Caco-2 (cell line): Measurements from ENCODE around the gene CDK10. TPM values are rescaled to one million over a fixed set of nuclear protein-coding genes. Genes with fewer than 3 reads are reported as not detected.

Experiments
- BruUV-seq: library from RNA; stranded (reverse); fragments of 400-500 nt; replicated peaks from 2 replicates; lab custom pipeline; 2021; lab: Mats Ljungman, UMichigan
- CTCF ChIA-PET: fragments of 300-600 bp; sonication (Branson Sonifier 250); formaldehyde crosslinking; loops from one replicate; lab custom pipeline; 2022; ENCODE audit warnings: antibody characterized with exemption; lab: Charles Lee
- POLR2A ChIA-PET: fragments of 300-600 bp; sonication (Branson Sonifier 250); formaldehyde crosslinking; loops from one replicate; lab custom pipeline; 2022; ENCODE audit warnings: antibody characterized with exemption; lab: Charles Lee
- DNase-seq, 2 experiments: peaks; one replicate each; pipeline versions ENCODE4 v3.0.0 to v3.0.0-alpha.2; 2020 to 2022
- H3K27me3 ChIP-seq: replicated peaks from 2 replicates; pipeline ENCODE4 v1.6.0; 2011; ENCODE audit warnings: low read length; ENCODE audit not compliant: control insufficient read depth, insufficient read depth
- H3K36me3 ChIP-seq: 2 replicates; pipeline ENCODE4 v1.5.1; 2011; ENCODE audit warnings: low read length; ENCODE audit not compliant: control insufficient read depth, insufficient read depth
- H3K4me1 ChIP-seq: fragments of 250-450 bp; sonication (Bioruptor Pico); 2 replicates; pipeline ENCODE4 v1.5.1; 2020; ENCODE audit warnings: mild to moderate bottlenecking
- H3K4me3 ChIP-seq: 2 replicates; pipeline ENCODE4 v1.5.1; 2011; ENCODE audit warnings: low read depth, mild to moderate bottlenecking, control low read depth, low read length
- H3K9me3 ChIP-seq: fragments of 250-450 bp; sonication (Bioruptor Pico); 2 replicates; pipeline ENCODE4 v1.5.1; 2020; ENCODE audit warnings: mild to moderate bottlenecking, moderate library complexity
- H3K27ac Mint-ChIP-seq: one replicate; pipeline ENCODE4 v1.8.0; 2022; ENCODE audit warnings: mixed read lengths; ENCODE audit not compliant: unreplicated experiment
- H3K27me3 Mint-ChIP-seq: one replicate; pipeline ENCODE4 v1.8.0; 2022; ENCODE audit warnings: mixed read lengths; ENCODE audit not compliant: insufficient read depth, unreplicated experiment
- H3K36me3 Mint-ChIP-seq: one replicate; pipeline ENCODE4 v1.8.0; 2022; ENCODE audit warnings: mild to moderate bottlenecking, mixed read lengths; ENCODE audit not compliant: insufficient read depth, unreplicated experiment
- H3K4me1 Mint-ChIP-seq: one replicate; pipeline ENCODE4 v1.8.0; 2022; ENCODE audit warnings: low read depth, mixed read lengths; ENCODE audit not compliant: unreplicated experiment
- H3K4me3 Mint-ChIP-seq: one replicate; pipeline ENCODE4 v1.8.0; 2022; ENCODE audit warnings: mild to moderate bottlenecking, moderate library complexity, mixed read lengths; ENCODE audit not compliant: unreplicated experiment
- H3K9me3 Mint-ChIP-seq: one replicate; pipeline ENCODE4 v1.8.0; 2022; ENCODE audit warnings: mixed read lengths; ENCODE audit not compliant: unreplicated experiment
- CTCF ChIP-seq, 2 experiments: fragments of 200-600 bp in 1 of 2; IDR thresholded peaks; 1 replicate in 1 of 2; 2 replicates in 1 of 2; pipeline versions ENCODE4 v1.5.1 to v1.8.0; 2011 to 2022; ENCODE audit warnings: antibody characterized with exemption in 1 of 2, control low read depth in 1 of 2, inconsistent platforms in 1 of 2, low read depth in 1 of 2, low read length in 1 of 2, mild to moderate bottlenecking in 1 of 2, moderate library complexity in 1 of 2; ENCODE audit not compliant: insufficient read depth in 1 of 2, severe bottlenecking in 1 of 2, unreplicated experiment in 1 of 2
- intact Hi-C: fragments of 100-400 bp; cut with micrococcal nuclease; formaldehyde crosslinking; loops from one replicate; pipeline ENCODE4 v1.10.0; 2022; ENCODE audit not compliant: unreplicated experiment
- total RNA-seq: library from RNA; stranded (reverse); gene quantifications from 2 replicates; pipeline ENCODE4 v1.2.3, GENCODE V29; 2022

The CDK10 gene
- total RNA-seq, 1 experiment from 2014 or later = 135 TPM

DNA sequence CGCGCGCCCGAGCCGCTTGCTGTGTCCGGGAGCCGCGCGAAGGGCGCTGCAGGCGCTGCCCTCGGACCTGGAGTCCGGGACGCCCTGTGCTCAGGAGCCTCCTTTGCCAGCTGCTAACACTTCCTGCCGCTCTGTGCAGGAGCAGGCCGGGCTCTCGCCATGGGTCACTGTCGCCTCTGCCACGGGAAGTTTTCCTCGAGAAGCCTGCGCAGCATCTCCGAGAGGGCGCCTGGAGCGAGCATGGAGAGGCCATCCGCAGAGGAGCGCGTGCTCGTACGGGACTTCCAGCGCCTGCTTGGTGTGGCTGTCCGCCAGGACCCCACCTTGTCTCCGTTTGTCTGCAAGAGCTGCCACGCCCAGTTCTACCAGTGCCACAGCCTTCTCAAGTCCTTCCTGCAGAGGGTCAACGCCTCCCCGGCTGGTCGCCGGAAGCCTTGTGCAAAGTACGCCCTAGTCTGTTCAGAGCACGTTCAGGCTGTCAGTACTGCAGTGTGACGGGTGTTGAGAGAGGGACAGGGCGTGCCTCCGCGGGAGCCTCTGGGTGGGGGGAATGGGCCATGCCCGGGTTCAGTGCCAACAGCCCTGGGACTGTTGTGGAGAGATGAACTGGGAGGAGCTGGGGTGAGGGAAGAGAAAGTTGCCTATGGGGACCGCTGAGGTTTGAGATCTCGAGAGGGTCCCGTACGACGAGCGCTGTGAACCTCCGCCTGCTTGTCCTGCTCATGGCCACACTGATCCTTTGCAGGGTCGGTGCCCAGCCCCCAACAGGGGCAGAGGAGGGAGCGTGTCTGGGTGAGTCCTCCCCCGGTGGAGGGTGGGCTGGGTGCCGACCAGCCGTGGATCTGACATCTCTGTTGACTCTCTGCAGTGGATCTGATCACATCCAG, 36.1 kb downstream of the CDK10 start:
- no peak for TF ChIP-seq CTCF (IDR thresholded peaks at IDR 0.05; ENCODE audit: insufficient read depth in 1 of 2, low read depth in 1 of 2, low read length in 1 of 2, severe bottlenecking in 1 of 2, unreplicated experiment in 1 of 2)
- Histone ChIP-seq H3K4me3 (peak overlapping the region; percentile 58), H3K9me3 (no peaks in the 10 kb centered on the region), H3K36me3 (peaks cover 6% of the 10 kb centered on the region), H3K4me1 (peaks cover 25% of the 10 kb centered on the region), H3K27me3 (no peaks in the 10 kb centered on the region)
- H3K27me3 Mint-ChIP-seq = no peaks in the 10 kb centered on the region
- CTCF ChIA-PET = no interaction called here
- peak overlapping the region; percentile 83 for H3K27ac Mint-ChIP-seq
- peak overlapping the region; percentile 80 for H3K4me3 Mint-ChIP-seq
- intact Hi-C loops = no loop called here
- H3K36me3 Mint-ChIP-seq = peaks cover 71% of the 10 kb centered on the region
- peaks cover 23% of the 10 kb centered on the region for H3K4me1 Mint-ChIP-seq
- POLR2A ChIA-PET = no interaction called here
- DNase-seq = no peak
- TSS peak; percentile 9 for BruUV-seq
- H3K9me3 Mint-ChIP-seq = no peaks in the 10 kb centered on the region

DNA sequence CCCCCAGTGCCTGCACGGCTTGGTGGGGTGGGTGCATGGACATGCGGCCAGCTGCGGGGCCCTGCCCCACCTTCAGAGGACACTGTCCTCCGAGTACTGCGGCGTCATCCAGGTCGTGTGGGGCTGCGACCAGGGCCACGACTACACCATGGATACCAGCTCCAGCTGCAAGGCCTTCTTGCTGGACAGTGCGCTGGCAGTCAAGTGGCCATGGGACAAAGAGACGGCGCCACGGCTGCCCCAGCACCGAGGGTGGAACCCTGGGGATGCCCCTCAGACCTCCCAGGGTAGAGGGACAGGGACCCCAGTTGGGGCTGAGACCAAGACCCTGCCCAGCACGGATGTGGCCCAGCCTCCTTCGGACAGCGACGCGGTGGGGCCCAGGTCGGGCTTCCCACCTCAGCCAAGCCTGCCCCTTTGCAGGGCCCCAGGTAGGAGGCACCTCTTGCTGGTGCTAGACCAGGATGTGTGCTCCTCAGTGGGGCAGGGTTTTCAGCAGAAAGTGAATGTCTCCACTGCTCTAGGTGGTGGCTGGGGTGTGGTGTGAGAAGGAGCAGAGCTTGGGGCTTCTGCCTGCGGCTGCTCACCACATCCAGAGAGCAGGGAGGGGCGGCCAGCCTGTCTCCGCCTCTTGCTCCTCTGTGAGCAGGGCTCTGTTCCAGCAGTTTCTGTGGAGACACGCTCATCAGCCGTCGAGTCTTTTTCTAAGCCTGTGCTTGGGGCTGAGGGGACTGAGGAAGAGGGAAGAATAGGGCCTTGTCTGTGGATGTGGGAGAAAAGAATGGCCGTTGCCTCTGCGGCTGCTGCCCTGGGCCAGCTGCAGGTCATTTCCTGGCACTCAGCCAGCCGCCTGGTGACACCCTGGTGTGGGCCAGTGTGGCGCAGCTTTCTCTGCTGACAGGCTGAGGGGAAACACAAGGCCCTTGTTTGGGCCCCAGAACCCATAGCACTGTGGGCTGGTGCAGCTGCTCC, 37.1 kb downstream of the CDK10 start:
- Mint-ChIP-seq H3K4me3 (peak overlapping the region; percentile 80), H3K9me3 (no peaks in the 10 kb centered on the region), H3K4me1 (peaks cover 14% of the 10 kb centered on the region), H3K36me3 (peaks cover 73% of the 10 kb centered on the region), H3K27me3 (no peaks in the 10 kb centered on the region), H3K27ac (peak overlapping the region; percentile 83)
- ChIA-PET CTCF (no interaction called here), POLR2A (no interaction called here)
- DNase-seq = no peak
- intact Hi-C loops = no loop called here
- TF ChIP-seq CTCF (IDR thresholded peaks at IDR 0.05; ENCODE audit: insufficient read depth in 1 of 2, low read depth in 1 of 2, low read length in 1 of 2, severe bottlenecking in 1 of 2, unreplicated experiment in 1 of 2) = no peak
- Histone ChIP-seq H3K36me3 (peaks cover 8% of the 10 kb centered on the region), H3K4me1 (peaks cover 25% of the 10 kb centered on the region), H3K27me3 (no peaks in the 10 kb centered on the region), H3K4me3 (no peak overlapping the region), H3K9me3 (no peaks in the 10 kb centered on the region)
- no TSS peak for BruUV-seq

DNA sequence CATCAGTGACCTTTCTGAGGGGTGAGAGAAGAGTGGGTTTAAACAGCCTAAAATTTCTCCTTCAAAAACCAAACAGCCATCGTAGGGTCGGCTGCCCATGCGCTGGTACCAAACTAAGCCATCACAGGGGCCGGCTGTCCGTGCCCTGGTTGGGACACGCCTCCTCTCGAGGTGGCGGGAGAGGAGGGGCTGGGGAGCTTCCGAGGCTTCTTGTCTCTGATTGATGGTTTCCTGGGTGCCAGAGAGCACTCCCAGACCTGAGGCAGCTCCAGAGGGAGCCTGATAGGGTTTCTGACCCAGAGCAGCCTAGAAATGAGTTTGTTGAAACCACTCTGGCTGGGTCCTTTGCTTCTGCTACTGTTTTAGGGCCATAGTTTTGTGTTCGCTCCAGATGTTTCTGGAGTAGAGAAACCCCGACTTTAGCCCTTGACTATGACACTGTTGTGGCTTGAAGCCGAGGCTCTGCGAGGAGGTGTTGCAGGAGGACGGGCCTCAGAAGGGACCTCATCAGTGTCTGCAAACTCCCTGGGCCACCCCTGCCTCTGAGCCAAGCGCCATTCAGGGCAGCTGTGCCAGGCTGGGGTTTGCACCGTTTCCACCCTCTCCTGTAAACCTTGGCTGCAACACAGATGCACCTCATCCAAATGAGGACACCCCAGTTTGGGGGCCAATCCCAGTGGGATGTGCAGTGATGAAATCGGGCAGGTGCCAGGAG, 41.1 kb downstream of the CDK10 start:
- Histone ChIP-seq H3K27me3 (no peaks in the 10 kb centered on the region), H3K36me3 (peaks cover 8% of the 10 kb centered on the region), H3K9me3 (no peaks in the 10 kb centered on the region), H3K4me3 (no peak overlapping the region), H3K4me1 (peaks cover 7% of the 10 kb centered on the region)
- H3K9me3 Mint-ChIP-seq = no peaks in the 10 kb centered on the region
- H3K27me3 Mint-ChIP-seq = no peaks in the 10 kb centered on the region
- no peak for TF ChIP-seq CTCF (IDR thresholded peaks at IDR 0.05; ENCODE audit: insufficient read depth in 1 of 2, low read depth in 1 of 2, low read length in 1 of 2, severe bottlenecking in 1 of 2, unreplicated experiment in 1 of 2)
- H3K4me3 Mint-ChIP-seq = no peak overlapping the region
- intact Hi-C loops = no loop called here
- CTCF ChIA-PET = no interaction called here
- peaks cover 7% of the 10 kb centered on the region for H3K4me1 Mint-ChIP-seq
- peaks cover 74% of the 10 kb centered on the region for H3K36me3 Mint-ChIP-seq
- DNase-seq = no peak
- POLR2A ChIA-PET = no interaction called here
- no TSS peak for BruUV-seq
- no peak overlapping the region for H3K27ac Mint-ChIP-seq
